Aorta (tissue), 5 donors: ENCODE results near the gene PTGER4. TPM values are rescaled to one million over a fixed set of nuclear protein-coding genes. Genes with fewer than 3 reads are reported as not detected.

Experiments used
- ATAC-seq: fragments of 200-7000 bp; cut with Tn5 transposase; one replicate; pipeline ENCODE4 v1.9.1; 2022; ENCODE audit warnings: moderate library complexity; ENCODE audit not compliant: low FRiP score
- DNase-seq, 2 donors: peaks; one replicate each; pipeline ENCODE4 v3.0.0-alpha.2; 2020
- H3K27ac ChIP-seq, 2 donors: one replicate each; pipeline ENCODE4 v1.5.1; 2013; ENCODE audit warnings: low read length in 2 of 2, mild to moderate bottlenecking in 2 of 2, moderate library complexity in 2 of 2, control low read depth in 1 of 2, inconsistent platforms in 1 of 2, low read depth in 1 of 2
- H3K27me3 ChIP-seq, 2 donors: one replicate each; pipeline ENCODE4 v1.6.1; 2013; ENCODE audit warnings: control low read depth in 1 of 2, low read length in 1 of 2, mild to moderate bottlenecking in 1 of 2, moderate library complexity in 1 of 2; ENCODE audit not compliant: insufficient read depth in 2 of 2, control insufficient read depth in 1 of 2
- H3K36me3 ChIP-seq, 2 donors: one replicate each; pipeline ENCODE4 v1.6.1; 2013; ENCODE audit warnings: control low read depth in 1 of 2, low read length in 1 of 2, mild to moderate bottlenecking in 1 of 2; ENCODE audit not compliant: insufficient read depth in 2 of 2, control insufficient read depth in 1 of 2
- H3K4me1 ChIP-seq, 2 donors: one replicate each; pipeline ENCODE4 v1.6.1; 2013; ENCODE audit warnings: low read length in 2 of 2, control low read depth in 1 of 2, mild to moderate bottlenecking in 1 of 2, moderate library complexity in 1 of 2; ENCODE audit not compliant: insufficient read depth in 2 of 2, control insufficient read depth in 1 of 2
- H3K4me3 ChIP-seq, 2 donors: one replicate each; pipeline ENCODE4 v1.5.1; 2013; ENCODE audit warnings: low read length in 2 of 2, control low read depth in 1 of 2, mild to moderate bottlenecking in 1 of 2
- H3K9me3 ChIP-seq: one replicate; pipeline ENCODE4 v1.6.1; 2013; ENCODE audit warnings: mild to moderate bottlenecking, low read length; ENCODE audit not compliant: control insufficient read depth
- WGBS, 2 donors: extraction: QIAGEN DNeasy Blood & Tissue Kit; methylation state at CpG; one replicate each; pipeline ENCODE4 v1.1.7; 2013; 5-methylcytosine and 5-hydroxymethylcytosine counted together
- intact Hi-C, 2 donors: fragments of 100-400 bp; cut with DNase I; formaldehyde crosslinking; loops; one replicate each; pipeline versions ENCODE4 v1.14.2 to v1.15.0; 2022
- polyA plus RNA-seq, 2 donors: library from polyadenylated mRNA; stranded (reverse); fragments of 200-250 nt; gene quantifications; one replicate each; pipeline ENCODE4 v1.2.3, GENCODE V29; 2013
- total RNA-seq, 2 donors: library from RNA; stranded (reverse); fragmentation: NEBNext Ultra II Directional; extraction: Animal tissue kit (Norgen Biotek cat#: 25700); gene quantifications; one replicate each; pipeline ENCODE4 v1.2.1, GENCODE V29; 2021
- donor health status: healthy with polysubstance abuse.
- donor health status: Bipolar disorder and iron deficiency.
- donor health status: DM: no; HTN: no; CAD: no.
- donor health status: DM: no; HTN: no; CAD: no.
- donor health status: DM: yes; HTN: yes; CAD: no.

PTGER4 gene
- total and polyA plus RNA-seq, 4 donors: 5.2 to 18.2 (median 8.7) TPM

DNA sequence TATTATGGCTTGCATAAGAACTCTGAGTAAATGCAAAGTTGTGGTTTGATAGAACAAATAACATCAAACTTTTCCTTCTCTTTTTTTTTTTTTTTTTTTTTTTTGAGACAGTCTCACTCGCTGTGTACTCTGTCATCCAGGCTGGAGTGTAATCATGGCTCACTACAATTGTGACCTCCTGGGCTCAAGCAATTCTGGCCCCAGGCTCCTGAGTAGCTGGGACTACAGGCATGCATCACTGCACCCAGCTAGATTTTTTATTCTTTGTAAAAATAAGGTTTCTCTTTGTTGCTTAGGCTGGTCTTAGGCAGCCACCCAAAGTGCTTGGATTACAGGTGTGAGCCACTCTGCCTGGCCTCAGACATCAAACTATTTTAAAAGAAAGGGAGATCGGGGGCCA, 19.0 kb upstream of the PTGER4 start:
- WGBS, 2 donors: 76 to 77% methylated on average over 2 of the region's 2 CpGs
- Histone ChIP-seq H3K4me3 (no peak overlapping the region), H3K4me1 (no peaks in the 10 kb centered on the region), H3K27ac (no peak overlapping the region), H3K9me3 (no peaks in the 10 kb centered on the region), H3K27me3 (no peaks in the 10 kb centered on the region), H3K36me3 (no peaks in the 10 kb centered on the region)
- DNase-seq (no peak), ATAC-seq (no peak)
- intact Hi-C loops: no loop called here

DNA sequence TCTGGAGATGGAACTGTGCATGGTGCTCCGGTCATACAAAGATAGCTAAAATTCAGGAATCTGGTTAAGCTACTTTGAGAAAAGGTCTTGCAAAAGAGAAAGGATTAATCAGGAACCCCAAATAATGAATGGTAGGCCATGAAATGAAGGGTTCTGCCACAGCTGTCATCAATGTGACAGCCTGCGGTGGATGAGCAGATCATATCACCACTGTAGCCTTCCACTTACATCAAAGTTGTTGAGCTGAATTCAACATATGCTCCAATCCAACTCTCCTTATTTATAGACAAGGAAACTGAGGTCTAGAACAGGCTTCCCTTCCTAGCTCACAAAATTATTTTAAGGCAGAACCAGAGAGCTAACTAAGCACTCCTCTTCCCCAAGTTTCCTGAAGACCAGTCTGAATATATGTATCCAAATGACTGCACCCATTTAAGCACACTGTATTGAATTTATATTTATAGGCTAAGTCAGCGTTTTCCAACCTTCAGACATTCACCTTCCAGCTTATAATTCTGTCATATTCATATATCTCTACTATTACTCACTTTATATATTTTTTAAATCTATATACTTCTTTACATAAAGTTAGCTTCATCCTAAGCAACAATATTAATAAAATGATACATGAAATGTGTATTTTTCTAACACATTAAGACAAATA, 13.9 kb upstream of the PTGER4 start:
- Histone ChIP-seq H3K27me3 (no peaks in the 10 kb centered on the region), H3K4me1 (no peaks in the 10 kb centered on the region), H3K27ac (no peak overlapping the region), H3K36me3 (no peaks in the 10 kb centered on the region), H3K9me3 (no peaks in the 10 kb centered on the region), H3K4me3 (no peak overlapping the region)
- ATAC-seq (no peak), DNase-seq (no peak)
- intact Hi-C loops: no loop called here
- WGBS, 2 donors: 67 to 81% methylated on average over 3 of the region's 3 CpGs

DNA sequence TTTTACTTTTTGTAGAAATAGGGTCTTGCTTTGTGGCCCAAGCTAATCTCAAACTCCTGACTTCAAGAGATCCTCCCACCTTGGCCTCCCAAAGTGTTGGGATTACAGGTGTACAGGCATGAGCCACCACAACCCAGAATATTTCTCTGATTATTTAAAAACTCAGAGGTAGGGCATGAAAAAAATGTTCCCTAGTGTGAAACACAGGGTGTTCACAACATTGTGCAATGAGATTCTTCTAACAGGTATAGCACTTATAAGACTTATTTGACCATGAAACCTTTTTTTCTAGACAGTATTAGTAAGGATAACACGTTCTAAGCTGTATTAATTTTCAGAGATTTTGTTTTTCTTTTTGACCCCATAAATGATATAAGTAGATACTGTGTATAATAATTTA, 13.1 kb upstream of the PTGER4 start:
- Histone ChIP-seq H3K36me3 (no peaks in the 10 kb centered on the region), H3K9me3 (no peaks in the 10 kb centered on the region), H3K27ac (no peak overlapping the region), H3K4me3 (no peak overlapping the region), H3K4me1 (no peaks in the 10 kb centered on the region), H3K27me3 (no peaks in the 10 kb centered on the region)
- no peak for DNase-seq
- no peak for ATAC-seq
- 69 to 70% methylated on average over 1 of the region's 1 CpG for WGBS, 2 donors
- intact Hi-C loops: no loop called here

DNA sequence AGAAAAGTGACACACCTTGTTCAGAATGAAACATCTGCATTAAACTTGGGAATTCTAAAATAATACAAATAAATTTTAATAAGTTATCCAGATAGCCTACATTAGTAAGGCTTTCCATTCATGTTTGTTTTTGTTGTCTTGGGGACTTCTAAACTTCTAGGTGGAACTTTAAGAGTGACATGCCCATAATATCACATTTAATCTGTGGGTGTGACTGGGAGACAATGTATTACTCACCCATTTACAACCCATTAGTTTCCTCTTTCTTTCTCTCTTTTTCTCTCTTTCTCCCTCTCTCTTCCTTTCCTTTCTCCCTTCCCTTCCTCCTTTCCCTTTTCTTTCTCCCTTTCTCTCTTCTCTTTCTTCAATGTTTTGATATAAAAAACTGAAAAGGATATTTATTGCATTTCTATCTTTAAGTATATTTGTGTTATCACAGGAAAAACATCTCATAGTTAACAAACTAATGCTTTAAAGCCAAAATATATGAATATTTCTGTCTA, 12.5 kb upstream of the PTGER4 start:
- intact Hi-C loops: no loop called here

DNA sequence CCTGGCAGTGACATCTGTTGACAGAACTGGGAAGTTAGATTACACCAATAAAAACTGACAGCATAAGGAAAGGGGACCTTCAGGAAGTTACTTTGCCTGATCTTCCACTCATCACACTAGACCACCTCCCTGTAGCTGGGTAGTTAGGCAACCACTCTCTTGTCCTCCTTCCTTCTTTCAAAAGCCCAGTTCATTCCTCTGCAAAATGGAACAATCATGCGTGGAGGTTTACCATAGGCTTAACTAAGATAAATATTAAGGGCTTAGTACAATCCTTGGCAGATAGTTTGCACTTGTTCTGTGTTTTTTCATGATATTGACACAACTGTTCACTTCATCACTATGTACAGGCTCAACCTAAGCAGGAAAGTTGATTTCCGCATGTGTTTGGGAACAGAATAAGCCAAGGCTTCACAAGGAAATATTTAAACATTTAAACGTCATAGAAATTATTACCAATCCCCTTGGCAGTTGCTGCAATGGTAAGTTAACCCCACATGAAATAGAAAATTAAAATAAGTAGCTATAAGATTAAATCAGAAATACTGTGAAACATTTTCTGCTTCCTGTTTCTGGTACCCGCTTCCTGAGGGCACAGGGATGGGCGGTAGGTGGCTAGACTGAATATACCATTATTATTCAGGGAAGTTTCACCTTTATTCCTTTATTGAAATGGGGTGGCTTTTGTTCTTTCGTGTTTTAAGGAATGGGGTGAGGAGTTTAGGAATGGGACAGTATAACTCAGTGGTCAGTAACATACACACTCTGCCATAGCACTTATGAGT, 9.9 kb upstream of the PTGER4 start:
- Histone ChIP-seq H3K27ac (no peak overlapping the region), H3K27me3 (no peaks in the 10 kb centered on the region), H3K4me1 (no peaks in the 10 kb centered on the region), H3K4me3 (no peak overlapping the region), H3K9me3 (no peaks in the 10 kb centered on the region), H3K36me3 (no peaks in the 10 kb centered on the region)
- DNase-seq (no peak), ATAC-seq (no peak)
- WGBS, 2 donors: 76 to 77% methylated on average over 6 of the region's 6 CpGs
- intact Hi-C loops: no loop called here

More for the DNA sequence above, 12.5 kb upstream of the PTGER4 start:
- Histone ChIP-seq H3K4me1 (no peaks in the 10 kb centered on the region), H3K27ac (no peak overlapping the region), H3K27me3 (no peaks in the 10 kb centered on the region), H3K4me3 (no peak overlapping the region), H3K9me3 (no peaks in the 10 kb centered on the region), H3K36me3 (no peaks in the 10 kb centered on the region)
- ATAC-seq (no peak), DNase-seq (no peak)

DNA sequence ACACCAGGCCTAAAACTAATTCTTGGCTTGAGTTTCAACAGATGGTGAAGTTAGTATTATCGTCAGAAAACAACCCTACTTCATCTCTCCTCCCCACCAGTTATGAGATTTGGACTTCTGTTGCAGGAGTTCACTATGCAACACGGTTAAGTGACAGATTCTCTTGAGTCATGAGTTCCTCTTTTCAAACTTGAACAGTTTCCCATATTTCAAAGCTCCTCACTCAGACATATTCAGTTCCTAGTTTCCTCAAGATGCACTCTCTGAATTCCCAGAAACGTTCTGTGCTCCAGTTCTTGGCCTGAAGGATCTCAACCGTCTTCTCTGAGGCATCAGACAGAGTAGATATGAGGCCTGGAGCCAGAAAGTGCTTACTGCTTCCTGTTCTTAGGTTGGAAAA, 7.3 kb upstream of the PTGER4 start:
- Histone ChIP-seq H3K4me1 (no peaks in the 10 kb centered on the region), H3K27ac (no peak overlapping the region), H3K27me3 (no peaks in the 10 kb centered on the region), H3K4me3 (no peak overlapping the region), H3K9me3 (no peaks in the 10 kb centered on the region), H3K36me3 (no peaks in the 10 kb centered on the region)
- ATAC-seq (no peak), DNase-seq (no peak)
- 55 to 68% methylated on average over 4 of the region's 4 CpGs for WGBS, 2 donors
- intact Hi-C loops: no loop called here

DNA sequence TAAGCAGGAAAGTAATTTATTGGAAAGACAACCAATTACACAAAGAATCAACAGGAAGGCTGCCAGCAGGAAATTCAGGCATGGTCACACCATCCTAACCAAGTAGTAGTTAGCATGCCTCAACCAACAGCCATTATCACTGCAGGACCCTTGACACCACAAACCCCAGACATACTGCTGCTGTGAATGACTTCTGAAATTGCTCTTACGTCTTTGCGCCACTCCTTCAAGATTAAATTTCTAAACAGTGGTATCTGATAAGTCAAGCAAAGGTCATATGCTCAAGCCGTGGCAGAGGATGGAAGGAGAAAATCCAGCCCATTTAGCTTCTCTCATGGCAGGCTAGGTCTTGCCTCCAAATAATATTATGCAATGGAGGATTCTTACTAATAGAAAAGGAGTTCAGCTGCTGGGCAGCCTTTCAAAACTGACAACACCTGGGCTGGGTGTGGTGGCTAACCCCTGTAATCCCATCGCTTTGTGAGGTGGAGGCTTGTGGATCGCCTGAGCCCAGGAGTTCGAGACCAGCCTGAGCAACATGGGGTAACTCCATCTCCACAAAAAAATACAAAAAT, 5.0 kb upstream of the PTGER4 start:
- WGBS, 2 donors: 91 to 92% methylated on average over 6 of the region's 6 CpGs
- intact Hi-C loops: loop anchor here in 1 of 2 donors (5.0 kb wide), 1 partner anchor 197 kb away; no protein-coding TSS in a partner anchor
- Histone ChIP-seq H3K4me3 (no peak overlapping the region), H3K36me3 (no peaks in the 10 kb centered on the region), H3K27me3 (no peaks in the 10 kb centered on the region), H3K27ac (no peak overlapping the region), H3K9me3 (no peaks in the 10 kb centered on the region), H3K4me1 (no peaks in the 10 kb centered on the region)
- DNase-seq (no peak), ATAC-seq (no peak)

DNA sequence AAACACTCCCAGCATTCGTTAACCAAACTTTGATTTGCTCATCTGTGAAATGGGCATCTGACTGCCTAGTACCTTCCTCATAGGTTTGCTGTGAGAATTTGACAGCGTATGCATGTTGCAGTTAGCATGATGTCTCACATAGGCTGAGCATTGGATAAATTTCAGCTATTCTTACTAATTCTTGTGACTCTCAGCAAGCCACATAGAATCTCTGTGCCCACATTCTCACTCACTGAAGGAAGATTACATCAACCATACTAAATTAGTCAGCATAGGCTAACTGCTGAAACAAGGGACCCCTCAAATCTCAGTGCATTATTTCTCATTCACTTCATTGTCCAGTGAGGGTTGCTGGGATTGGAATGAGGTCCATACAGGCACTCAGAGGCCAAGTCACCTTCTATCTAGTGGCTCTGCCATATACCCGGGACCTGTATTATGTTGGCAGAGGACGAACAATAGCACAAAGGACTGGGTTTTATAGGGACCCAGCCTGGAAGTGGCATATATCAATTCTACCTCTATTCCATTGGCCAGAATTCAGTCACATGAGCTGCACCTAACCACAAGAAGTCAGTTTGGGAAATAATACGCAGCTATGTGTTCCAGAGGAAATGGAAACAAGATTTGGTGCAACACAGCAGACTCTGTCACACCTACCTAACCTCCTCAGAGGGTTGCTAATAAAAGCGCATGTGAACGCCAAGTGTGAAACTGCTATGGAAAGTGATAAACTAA, 4.2 kb upstream of the PTGER4 start:
- DNase-seq: no peak
- H3K36me3 ChIP-seq: no peaks in the 10 kb centered on the region
- H3K4me1 ChIP-seq: no peaks in the 10 kb centered on the region
- H3K27me3 ChIP-seq: no peaks in the 10 kb centered on the region
- no peak for ATAC-seq
- no peak overlapping the region for H3K27ac ChIP-seq
- 87 to 92% methylated on average over 7 of the region's 7 CpGs for WGBS, 2 donors
- no peak overlapping the region for H3K4me3 ChIP-seq
- no peaks in the 10 kb centered on the region for H3K9me3 ChIP-seq
- intact Hi-C loops: loop anchor here in 1 of 2 donors (5.0 kb wide), 1 partner anchor 198 kb away; no protein-coding TSS in a partner anchor
